GM21786 (cell line): ENCODE results near the gene AKT1.
A peak's percentile ranks its signal among the peaks of the same experiment; 100 is the strongest.
"Not testable (repeated sequence)": the region's sequence is repeated elsewhere in the genome, so short reads cannot be mapped to it uniquely, and the experiment has no call there.

Experiments
- ATAC-seq: cut with Tn5 transposase; IDR thresholded peaks from one replicate; pipeline ENCODE4 v1.9.1; 2021; ENCODE audit not compliant: unreplicated experiment

AKT1 gene

DNA sequence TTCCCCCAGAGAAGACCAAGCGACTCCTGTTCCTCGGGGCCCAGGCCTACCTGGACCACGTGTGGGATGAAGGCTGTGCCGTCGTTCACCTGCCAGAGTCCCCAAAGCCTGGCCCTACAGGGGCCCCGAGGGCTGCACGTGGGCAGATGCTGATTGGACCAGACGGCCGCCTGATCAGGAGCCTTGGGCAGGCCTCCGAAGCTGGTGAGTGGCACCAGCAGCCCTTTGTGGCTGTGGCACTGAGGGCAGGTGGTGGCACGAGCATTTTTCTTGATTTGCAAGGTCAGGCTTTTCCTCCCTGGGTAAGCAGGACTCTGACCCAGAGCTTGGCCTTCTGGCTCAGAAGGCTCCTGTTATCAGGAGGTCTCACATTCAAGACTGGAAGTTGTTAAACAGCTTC lies 39.9 kb downstream of the AKT1 start:
- no peak for ATAC-seq

DNA sequence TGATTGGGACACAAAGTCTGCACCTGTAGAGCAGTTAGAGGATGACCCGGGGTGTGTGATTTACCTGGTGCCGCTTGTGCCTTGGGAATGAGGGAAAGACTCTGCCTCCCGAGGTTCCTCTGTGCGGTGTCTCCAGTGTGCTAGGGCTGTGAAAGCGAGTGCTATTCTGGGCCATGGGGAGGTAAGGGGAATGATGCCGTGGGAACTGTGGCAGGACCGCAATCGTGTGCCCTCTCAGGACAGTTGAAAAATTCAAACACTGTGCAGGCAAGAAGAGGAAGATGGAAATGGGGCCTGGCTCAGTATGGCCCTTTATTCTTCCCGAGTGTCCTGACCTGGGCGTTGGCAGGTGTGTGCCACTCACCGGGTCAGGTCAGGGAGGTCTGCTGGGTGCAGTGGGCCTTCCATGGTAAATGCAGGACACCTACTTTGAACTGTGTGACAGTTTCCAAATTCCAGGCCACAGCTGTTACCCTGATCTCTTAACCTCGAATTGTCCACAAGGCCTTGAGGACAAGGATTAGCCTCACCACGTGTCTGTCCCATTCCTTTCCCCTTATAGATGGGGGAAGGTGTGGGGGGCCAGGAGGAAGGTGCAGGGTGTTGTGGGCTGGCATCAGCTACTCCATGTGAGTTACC lies 41.2 kb downstream of the AKT1 start:
- no peak for ATAC-seq

DNA sequence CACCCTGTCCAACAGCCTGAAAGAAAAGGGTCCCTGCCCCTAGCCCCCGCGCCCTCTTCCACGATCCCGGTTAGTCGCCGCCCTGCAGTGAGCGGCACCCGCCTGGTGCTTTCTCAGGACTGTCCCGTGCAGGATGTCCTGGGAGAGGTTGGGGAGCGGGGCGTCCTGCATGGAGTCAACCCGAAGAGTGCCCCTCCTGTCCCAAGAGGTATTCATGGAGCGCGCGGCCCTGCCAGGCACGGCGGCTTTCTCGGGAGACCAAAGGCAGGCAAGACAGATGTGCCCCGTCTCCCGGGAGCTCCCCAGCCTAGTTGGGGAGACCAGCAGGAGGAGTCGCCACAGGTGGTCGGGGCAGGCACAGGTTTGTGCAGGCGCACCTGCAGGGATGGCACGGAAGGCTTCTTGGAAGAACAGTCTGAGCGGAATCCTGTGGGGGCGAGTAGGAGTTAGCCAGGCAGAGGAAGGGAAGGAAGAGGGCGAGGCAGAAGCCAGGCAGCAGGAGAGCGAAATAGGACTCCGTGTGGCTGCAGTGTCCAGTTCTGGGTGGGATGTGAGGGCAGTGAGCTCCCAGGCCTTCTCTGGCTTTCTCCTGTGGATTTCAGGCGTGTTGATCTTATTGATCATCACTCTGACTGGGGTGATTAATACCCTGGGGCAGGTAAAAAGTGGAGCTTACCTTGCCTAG lies 41.9 kb downstream of the AKT1 start:
- no peak for ATAC-seq

DNA sequence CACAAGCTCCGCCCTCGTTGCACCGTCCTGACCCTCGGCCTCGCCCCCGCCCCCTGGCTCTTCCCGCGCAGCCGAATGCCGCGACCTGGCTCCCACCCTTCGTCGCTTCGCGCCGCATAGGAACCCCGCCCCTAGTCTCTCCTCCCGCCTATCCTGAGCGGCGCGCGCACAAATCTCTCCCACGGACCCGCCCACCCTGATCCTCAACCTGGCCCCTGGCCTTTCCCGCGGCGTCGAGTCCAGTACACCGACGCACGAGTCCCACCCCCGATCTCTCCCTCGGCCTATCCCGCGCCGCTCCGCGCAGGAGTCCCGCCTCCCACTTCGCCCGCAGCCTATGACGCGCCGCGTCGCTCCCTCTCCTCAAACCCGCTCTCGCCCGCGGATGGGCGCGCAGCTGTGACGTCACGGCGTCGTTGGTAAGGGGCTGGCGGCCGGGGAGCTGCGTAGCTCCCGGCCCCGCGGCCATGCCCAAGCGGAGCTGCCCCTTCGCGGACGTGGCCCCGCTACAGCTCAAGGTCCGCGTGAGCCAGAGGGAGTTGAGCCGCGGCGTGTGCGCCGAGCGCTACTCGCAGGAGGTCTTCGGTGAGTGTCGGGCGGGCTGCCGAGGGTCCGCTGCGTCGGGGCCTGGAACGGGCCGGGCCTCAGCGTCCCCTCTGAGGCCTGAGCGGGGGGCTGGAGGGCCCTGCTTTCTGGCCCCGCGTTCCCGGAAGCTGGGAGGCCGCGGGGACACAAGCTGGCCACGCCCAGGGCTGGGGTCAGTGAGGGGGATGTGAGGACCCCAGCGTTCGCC lies 42.6 kb downstream of the AKT1 start, which contains the start of gene SIVA1:
Gene SIVA1, plus strand, starts transcription at position 413 of the 793 bp plus-strand sequence. Its CDS starts 55 bp downstream, at position 468.
- ATAC-seq: peak; percentile 90

DNA sequence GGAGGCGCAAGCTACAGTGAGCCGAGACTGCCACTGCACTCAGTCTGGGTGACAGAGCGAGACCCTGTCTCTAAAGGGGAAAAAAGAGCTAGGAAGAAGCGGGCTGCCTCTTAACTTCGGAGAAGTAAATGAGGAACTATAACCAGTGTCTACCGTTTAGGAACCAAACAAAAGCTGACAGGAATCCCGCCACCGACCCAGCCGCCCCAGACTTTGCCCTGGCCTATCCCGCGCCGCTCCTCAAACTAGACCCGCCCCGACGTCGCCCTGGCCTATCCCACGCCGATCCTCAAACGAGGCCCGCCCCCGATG lies 43.2 kb downstream of the AKT1 start:
- peak; percentile 85 for ATAC-seq

DNA sequence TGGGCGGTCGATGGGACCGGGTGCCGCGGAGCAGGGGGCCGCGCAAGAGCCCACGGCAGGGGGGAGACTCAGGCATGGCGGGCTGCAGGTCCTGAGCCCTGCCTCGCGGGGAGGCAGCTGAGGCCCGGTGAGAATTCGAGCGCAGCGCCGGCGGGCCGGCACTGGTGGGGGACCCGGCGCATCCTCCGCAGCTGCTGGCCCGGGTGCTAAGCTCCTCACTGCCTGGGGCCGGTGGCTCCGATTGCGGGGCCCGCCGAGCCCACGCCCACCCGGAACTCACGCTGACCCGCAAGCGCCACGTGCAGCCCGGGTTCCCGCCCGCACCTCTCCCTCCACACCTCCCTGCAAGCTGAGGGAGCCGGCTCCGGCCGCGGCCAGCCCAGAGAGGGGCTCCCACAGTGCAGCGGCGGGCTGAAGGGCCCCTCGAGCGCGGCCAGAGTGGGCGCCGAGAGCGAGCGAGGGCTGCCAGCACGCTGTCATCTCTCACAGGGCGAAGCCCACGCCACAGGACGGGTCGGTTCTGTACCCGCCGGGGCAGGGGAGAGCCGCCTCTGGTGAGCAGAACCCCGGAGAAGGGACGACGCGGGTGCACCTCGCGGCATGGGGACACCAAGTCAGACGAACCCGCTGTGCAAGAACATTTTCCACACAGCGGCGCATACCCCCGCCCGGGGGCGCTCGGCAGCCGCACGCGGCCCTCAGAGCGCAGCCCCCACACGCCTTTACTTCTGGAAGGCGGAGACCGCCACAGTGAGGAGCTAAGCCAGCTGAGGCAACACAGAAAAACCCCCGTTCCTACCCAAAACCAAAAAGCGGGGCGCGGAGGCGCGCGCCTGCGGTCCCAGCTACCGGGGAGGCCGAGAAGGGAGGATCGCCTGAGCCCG lies 43.8 kb downstream of the AKT1 start:
- no peak for ATAC-seq

DNA sequence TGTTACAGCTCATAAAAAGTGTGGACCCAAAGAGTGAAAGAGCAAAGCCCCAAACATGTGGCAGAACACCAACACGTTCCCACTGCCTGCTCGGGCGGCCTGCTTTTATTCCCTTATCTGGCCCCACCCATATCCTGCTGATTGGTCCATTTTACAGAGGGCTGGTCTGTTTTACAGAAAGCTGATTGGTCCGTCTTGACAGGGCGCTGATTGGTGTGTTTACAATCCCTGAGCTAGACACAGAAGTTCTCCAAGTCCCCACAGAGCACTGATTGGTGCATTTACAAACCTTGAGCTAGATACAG lies 44.8 kb downstream of the AKT1 start:
- not testable (repeated sequence) for ATAC-seq

DNA sequence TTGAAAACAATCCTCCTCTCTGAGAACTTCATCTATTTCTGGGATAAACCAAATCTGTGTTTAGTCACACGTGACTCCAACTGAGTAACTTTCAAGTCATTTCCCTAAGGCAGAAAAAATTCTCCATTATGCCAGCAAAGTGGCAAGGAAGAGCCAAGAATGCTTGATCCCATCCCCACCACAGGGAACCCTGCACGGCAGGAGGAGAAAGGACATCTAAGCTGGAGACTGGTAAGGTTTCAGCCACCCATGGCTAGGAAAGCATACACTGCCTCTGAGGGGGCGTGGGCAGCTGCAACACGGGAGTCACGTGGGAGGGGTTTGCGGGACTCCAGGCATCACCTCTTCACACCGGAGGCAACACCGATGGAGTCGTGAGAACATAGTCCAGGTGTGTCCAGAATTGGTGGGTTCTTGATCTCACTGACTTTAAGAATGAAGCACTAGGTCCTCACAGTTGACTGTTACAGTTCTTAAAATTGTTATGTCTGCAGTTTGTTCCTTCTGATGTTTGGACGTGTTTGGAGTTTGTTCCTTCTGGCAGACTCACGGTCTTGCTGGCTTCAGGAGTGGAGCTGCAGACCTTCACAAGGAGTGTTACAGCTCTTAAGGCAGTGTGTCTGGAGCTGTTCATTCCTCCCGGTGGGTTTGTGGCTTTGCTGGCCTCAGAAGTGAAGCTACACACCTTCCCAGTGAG lies 45.3 kb downstream of the AKT1 start:
- ATAC-seq: no peak

DNA sequence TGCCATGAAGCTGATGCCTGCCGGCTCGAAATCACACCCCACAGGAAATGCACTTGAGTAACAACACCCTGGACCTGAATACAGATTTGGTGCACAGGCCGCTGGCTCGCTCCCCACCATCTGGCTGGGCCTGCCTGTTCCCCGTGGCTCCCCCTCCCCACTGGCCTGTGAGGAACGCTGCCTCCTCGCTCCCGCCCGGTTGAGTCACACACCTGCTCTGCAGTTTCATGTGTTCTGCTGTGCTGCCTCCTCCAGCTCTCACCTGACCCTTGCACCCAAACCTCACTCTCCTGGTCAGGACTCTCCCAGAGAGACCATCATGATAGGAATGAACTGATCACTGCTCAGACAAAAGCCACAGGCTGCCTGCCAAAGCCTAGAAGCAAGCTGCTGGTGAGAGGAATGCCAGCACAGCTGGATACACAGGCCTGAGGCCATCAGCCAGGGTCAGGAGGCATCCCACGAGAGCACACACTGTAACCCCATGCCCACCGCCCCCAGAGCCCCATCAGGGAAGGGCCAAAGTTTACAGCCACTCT lies 46.4 kb downstream of the AKT1 start:
- no peak for ATAC-seq

DNA sequence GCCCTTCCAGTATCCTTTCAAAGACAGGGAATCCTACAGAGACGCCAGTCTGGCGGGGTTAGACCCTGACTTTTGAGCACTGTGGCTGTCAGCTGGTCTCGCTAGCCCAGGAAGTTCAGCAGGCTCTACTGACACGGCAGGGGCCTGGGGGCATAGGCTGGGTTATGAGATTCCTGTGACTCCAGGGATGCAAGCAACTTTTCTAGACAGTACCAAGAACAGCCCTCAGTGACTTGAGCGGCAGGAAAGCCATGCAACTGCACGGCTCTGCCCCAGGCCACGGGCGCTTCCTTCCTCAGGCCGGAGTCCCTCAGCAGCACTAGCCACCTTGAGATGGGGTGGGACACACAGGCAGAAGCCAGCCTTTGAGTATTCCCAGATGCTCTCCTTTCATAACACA lies 47.7 kb downstream of the AKT1 start:
- no peak for ATAC-seq

DNA sequence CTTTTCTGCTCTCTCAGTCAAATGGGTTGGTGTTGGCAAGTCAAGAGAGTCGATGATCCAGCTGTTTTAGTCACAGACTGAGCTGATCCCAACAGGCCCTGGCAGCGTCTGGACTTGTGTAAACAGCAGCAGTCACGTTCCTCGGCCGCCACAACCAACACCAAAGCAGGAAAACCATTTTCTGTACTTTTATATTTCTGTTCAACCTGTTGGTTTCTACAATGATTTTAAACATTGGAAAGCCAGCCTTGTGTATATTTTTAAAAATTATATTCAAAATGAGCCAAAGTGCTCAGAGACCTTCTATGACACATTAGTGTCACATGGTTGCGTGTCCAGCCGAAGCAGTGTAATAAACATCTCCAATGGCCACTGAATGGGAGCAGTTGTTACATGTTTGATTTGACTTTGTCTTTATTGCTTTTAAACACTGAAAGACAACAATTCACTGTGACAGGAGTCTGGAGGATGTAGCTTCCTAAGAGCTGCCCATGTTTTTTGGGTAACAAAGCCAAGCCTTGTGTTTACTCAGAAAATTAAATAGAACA lies 48.5 kb downstream of the AKT1 start:
- no peak for ATAC-seq

DNA sequence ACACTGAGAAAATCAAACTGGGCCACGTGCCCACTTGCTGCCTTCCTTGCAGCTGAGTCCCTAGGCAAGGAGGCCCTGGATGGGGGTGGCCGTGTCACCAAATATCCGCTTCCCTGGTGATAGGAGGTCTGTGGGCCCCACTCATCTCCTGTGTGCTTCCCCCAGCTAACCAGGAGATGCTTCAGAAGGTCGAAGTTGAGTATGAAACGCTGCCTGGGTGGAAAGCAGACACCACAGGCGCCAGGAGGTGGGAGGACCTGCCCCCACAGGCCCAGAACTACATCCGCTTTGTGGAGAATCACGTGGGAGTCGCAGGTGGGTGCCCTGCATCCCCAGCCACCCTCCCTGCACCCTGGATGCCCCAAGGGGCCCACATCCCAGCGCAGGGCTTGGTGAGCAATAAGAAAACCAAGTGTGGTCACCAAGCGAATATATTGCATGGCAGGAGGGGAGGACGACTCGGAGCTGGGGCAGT lies 49.4 kb downstream of the AKT1 start:
- ATAC-seq: no peak

DNA sequence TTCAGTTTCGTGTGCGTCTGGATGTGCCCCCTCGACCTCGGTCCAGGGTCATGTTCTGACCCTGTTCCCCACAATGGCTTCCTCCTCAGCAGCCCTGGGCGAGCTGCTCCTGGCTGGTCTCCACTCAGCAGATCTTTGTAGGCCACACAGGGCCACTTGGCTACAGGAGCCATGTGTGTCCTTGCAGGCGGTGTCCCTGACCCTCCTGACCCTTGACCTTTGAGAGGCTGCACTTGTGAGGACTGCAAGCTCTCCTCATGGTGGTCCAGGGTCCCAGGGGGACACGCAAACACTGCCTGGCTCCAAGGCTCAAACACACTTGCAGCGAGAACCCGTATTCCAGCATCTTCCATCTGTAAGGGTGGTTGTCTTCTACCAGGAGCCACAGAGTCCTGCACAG lies 50.1 kb downstream of the AKT1 start:
- ATAC-seq: no peak

DNA sequence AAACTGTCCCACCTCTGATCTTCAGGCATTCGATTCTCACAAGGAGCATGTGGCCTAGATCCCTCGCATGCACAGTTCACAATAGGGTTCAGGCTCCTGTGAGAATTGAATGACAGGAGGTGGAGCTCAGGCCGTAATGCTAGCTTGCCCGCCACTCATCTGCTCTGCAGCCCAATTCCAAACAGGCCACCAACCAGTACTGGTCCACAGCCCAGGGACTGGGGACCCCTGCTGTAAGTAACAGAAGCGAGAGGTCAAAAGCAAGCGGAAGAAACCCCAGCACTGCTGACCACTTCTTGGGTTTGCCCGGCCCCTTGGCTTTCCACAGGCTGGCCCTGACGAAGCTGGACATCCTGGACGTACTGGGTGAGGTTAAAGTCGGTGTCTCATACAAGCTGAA lies 51.1 kb downstream of the AKT1 start:
- ATAC-seq: no peak

DNA sequence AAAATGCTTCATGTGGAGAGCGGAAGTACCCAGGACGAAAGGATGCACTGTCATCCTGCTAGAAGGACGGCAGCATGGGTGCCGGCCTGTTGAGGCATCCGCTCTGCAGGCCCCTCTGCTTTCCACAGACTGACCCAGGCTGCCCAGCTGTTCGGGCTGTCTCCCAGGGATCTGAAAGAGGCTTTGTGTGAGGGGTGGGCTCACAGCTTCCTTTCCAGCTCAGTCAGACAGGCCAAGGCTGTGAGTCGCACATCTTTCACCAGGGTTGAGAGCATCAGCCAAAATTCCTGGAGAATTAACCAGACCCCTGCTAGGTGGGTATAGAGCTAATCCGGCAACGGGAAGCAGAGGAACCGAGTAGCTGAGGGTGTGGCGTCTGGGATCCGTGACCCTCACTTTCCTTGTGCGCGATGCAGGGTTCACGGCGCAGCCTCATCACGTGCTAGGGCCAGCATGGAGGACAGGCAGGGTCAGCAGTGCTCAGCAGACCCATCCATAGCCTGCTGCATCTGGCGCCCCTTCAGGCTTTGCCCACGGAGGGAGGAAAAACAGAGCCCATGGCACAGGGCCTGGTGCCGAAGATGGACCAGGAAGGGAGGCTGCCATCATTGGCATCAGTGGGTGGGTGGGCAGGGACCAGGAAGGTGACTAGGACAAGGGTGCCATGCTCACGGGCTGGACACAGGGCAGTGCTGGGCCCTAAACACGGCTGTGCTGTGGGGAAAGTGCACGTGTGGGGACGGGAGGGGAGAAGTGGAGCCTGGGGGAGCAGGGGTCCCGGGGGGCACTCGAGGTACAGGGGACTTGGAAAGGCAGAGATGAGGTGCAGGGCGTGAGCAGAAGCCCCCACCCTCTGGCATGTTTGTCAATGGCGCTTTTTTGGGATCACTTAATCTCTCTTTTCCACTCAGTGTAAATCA lies 51.8 kb downstream of the AKT1 start:
- no peak for ATAC-seq

DNA sequence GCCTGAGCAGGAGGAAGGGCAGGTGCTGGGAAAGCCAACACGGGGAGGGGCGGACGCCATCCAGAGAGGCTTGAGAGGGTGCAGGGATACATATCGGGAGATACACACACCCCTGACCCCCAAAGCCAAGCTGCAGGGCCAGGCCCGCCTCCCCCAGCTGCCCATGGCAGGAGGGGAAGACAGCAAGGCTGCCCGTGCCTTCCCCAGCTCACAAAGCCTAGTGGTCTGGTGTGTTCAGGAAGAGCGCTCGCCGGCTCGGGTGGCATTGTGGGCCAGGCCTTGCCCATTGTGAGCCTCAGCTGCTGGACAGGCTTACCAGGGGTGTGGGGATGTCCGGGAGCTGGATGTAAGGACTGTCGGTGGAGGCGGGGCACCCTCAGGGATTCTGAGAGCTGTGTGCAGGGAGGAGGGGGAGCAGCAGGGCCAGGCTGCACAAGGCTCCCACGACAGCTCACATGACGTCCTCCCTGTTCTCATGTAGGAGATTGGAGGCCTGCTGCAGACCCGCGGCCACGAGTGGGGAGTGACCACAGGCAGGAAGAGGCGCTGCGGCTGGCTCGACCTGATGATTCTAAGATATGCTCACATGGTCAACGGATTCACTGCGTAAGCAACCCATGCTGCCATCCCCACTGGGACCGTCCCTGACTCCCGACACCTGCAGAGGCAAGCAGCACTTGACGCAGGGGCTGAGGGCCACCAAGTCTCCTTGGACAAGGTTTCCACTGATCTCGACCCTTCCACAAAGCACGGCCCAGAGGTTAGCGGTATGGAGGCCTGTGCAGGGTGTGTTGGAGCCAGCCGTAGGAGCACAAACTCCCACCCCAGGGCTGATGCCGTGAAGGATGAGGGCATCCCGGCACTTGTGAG lies 52.7 kb downstream of the AKT1 start:
- ATAC-seq: no peak

DNA sequence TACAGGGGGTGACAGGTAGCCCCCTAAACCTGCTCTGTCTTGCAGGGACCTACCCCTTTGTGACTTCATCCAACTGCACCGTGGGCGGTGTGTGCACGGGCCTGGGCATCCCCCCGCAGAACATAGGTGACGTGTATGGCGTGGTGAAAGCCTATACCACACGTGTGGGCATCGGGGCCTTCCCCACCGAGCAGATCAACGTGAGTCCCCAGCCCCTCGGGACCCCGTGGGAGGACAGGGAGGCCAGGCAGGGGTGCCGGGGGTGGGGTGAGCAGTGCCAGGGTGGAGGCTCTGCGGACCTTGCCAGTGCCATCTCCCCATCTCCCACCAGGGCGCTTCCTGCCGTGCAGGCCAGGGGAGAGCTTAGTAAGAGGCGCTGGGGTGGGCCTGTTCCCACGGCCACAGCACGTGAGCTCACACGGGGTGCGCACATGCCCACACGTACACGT lies 53.7 kb downstream of the AKT1 start:
- ATAC-seq: no peak
